22Rv1 (cell line): ENCODE measurements around the gene EIF2S2.

Experiments used
- H3K27ac ChIP-seq: fragments of 450-650 bp; 2 replicates; pipeline ENCODE4 v1.5.1; 2017
- CTCF ChIP-seq: fragments of 450-650 bp; IDR thresholded peaks from 2 replicates; pipeline ENCODE4 v1.5.1; 2017; ENCODE audit warnings: mild to moderate bottlenecking
- ZFX ChIP-seq: fragments of 450-650 bp; IDR thresholded peaks from 2 replicates; pipeline ENCODE4 v1.6.1; 2017; ENCODE audit warnings: antibody characterized with exemption, borderline replicate concordance

EIF2S2 gene

GRCh38 chr20:34124469-34125249, 12.6 kb upstream of the EIF2S2 start:
- TF ChIP-seq CTCF (no peak), ZFX (no peak)
- H3K27ac ChIP-seq: no peak overlapping the region

GRCh38 chr20:34123309-34123708, 11.3 kb upstream of the EIF2S2 start:
- TF ChIP-seq CTCF (no peak), ZFX (no peak)
- H3K27ac ChIP-seq: no peak overlapping the region

GRCh38 chr20:34122274-34122980, 10.4 kb upstream of the EIF2S2 start:
- TF ChIP-seq CTCF (no peak), ZFX (no peak)
- H3K27ac ChIP-seq: no peak overlapping the region

GRCh38 chr20:34120213-34120612, 8.2 kb upstream of the EIF2S2 start:
- TF ChIP-seq ZFX (no peak), CTCF (no peak)
- no peak overlapping the region for H3K27ac ChIP-seq

GRCh38 chr20:34115232-34115631, 3.2 kb upstream of the EIF2S2 start:
- TF ChIP-seq ZFX (no peak), CTCF (no peak)
- no peak overlapping the region for H3K27ac ChIP-seq

- no peak overlapping the region for H3K27ac ChIP-seq
- TF ChIP-seq ZFX (no peak), CTCF (no peak)
Observed at GRCh38 chr20:34114809-34115208, 2.8 kb upstream of the EIF2S2 start.

GRCh38 chr20:34112600-34113101, 608 bp upstream of the EIF2S2 start:
- TF ChIP-seq CTCF (no peak), ZFX (no peak)
- peak overlapping the region; percentile 88 for H3K27ac ChIP-seq
